HepG2 (cell line): ENCODE measurements around the gene C2orf74. TPM values are rescaled to one million over a fixed set of nuclear protein-coding genes. Genes with fewer than 3 reads are reported as not detected.

Source experiments
- ATAC-seq: fragments of 200-7000 bp; cut with Tn5 transposase; 3 replicates; pipeline ENCODE4 v1.9.1; 2020; ENCODE audit warnings: mild to moderate bottlenecking, moderate library complexity
- BruUV-seq: library from RNA; stranded (reverse); fragments of 400-500 nt; replicated peaks from 2 replicates; lab custom pipeline; 2021; lab: Mats Ljungman, UMichigan
- CTCF ChIA-PET: fragments of 300-600 bp; formaldehyde crosslinking; extraction: SDS; loops from one replicate; lab custom pipeline; 2021; ENCODE audit warnings: low total read pairs, inconsistent platforms, low intra/inter-chr PET ratio; lab: Yijun Ruan, JAX
- POLR2A ChIA-PET: fragments of 350-600 bp; sonication (Branson Sonifier 250); formaldehyde crosslinking; loops from one replicate; lab custom pipeline; 2020; ENCODE audit warnings: antibody characterized with exemption, inconsistent platforms; lab: Yijun Ruan, JAX
- DNase-seq: peaks from one replicate; pipeline ENCODE4 v3.0.0-alpha.2; 2015; ENCODE audit warnings: low spot score
- FAIRE-seq: peaks from 3 replicates; lab custom pipeline; 2011; peaks lifted over from hg19 to GRCh38; lab: Jason Lieb, UNC
- H2AFZ ChIP-seq: one replicate; pipeline ENCODE4 v1.6.1; 2011; ENCODE audit warnings: low read length, inconsistent platforms
- H3K27ac ChIP-seq: fragments of 300-600 bp; 3 replicates; pipeline ENCODE4 v1.8.0; 2011; ENCODE audit warnings: mixed run types, mild to moderate bottlenecking, mixed read lengths, low read length, inconsistent platforms; ENCODE audit not compliant: insufficient read depth; ENCODE audit errors: extremely low read length
- H3K27me3 ChIP-seq, 2 experiments: fragments of 200-600 bp in 1 of 2; 2 replicates in 1 of 2; 3 replicates in 1 of 2; pipeline versions ENCODE4 v1.6.0 to v1.8.0; 2011; ENCODE audit warnings: low read length in 2 of 2, mild to moderate bottlenecking in 2 of 2, moderate library complexity in 2 of 2, inconsistent platforms in 1 of 2; ENCODE audit not compliant: insufficient read depth in 2 of 2, control insufficient read depth in 1 of 2
- H3K36me3 ChIP-seq, 2 experiments: fragments of 200-600 bp in 1 of 2; replicated peaks in 1 of 2; 2 replicates in 1 of 2; 3 replicates in 1 of 2; pipeline versions ENCODE4 v1.5.1 to v1.8.0; 2011; ENCODE audit warnings: low read length in 2 of 2, inconsistent platforms in 1 of 2; ENCODE audit not compliant: insufficient read depth in 2 of 2, control insufficient read depth in 1 of 2
- H3K4me1 ChIP-seq: 2 replicates; pipeline ENCODE4 v1.5.1; 2012; ENCODE audit warnings: low read length, inconsistent platforms; ENCODE audit not compliant: insufficient read depth
- H3K4me2 ChIP-seq: 2 replicates; pipeline ENCODE4 v1.6.0; 2011; ENCODE audit warnings: low read depth, low read length, inconsistent platforms
- H3K4me3 ChIP-seq, 3 experiments: fragments of 200-600 bp in 1 of 3; sonication (generic), shearing (Covaris generic) in 1 of 3; replicated peaks in 1 of 3; 2 replicates each; pipeline ENCODE4 v1.5.1; 2011 to 2016; ENCODE audit warnings: low read length in 3 of 3, inconsistent platforms in 2 of 3, low read depth in 2 of 3, mild to moderate bottlenecking in 2 of 3, control low read depth in 1 of 3, mixed read lengths in 1 of 3; ENCODE audit not compliant: insufficient read depth in 1 of 3
- H3K79me2 ChIP-seq: one replicate; pipeline ENCODE4 v1.6.1; 2011; ENCODE audit warnings: low read length, inconsistent platforms; ENCODE audit not compliant: insufficient read depth
- H3K9ac ChIP-seq: 2 replicates; pipeline ENCODE4 v1.6.0; 2011; ENCODE audit warnings: mild to moderate bottlenecking, low read depth, low read length, inconsistent platforms; ENCODE audit not compliant: insufficient read depth
- H3K9me3 ChIP-seq: 2 replicates; pipeline ENCODE4 v1.5.1; 2012; ENCODE audit warnings: mild to moderate bottlenecking, low read length
- H4K20me1 ChIP-seq: 2 replicates; pipeline ENCODE4 v1.6.0; 2011; ENCODE audit warnings: inconsistent platforms, mild to moderate bottlenecking, low read length, moderate library complexity; ENCODE audit not compliant: insufficient read depth
- CHCHD3 ChIP-seq: sonication (generic); formaldehyde crosslinking; IDR thresholded peaks from 2 replicates; pipeline ENCODE4 v1.8.0; 2022; ENCODE audit warnings: mild to moderate bottlenecking, missing genetic modification reagents, moderate library complexity
- CHD2 ChIP-seq: IDR thresholded peaks from 2 replicates; pipeline ENCODE4 v1.6.1; 2011; ENCODE audit warnings: low read depth, low read length, improper control_type of control experiment
- EED ChIP-seq: sonication (generic); formaldehyde crosslinking; IDR thresholded peaks from 2 replicates; pipeline ENCODE4 v1.5.0; 2020; ENCODE audit warnings: mild to moderate bottlenecking, missing genetic modification reagents
- EHMT2 ChIP-seq: fragments of 200-600 bp; sonication (generic); IDR thresholded peaks from 2 replicates; pipeline ENCODE4 v1.7.0; 2017; ENCODE audit warnings: antibody characterized with exemption, low read depth, low read length, borderline replicate concordance
- ELK4 ChIP-seq: sonication (generic); formaldehyde crosslinking; IDR thresholded peaks from 2 replicates; pipeline ENCODE4 v1.9.0; 2021; ENCODE audit warnings: missing genetic modification reagents, borderline replicate concordance
- KDM4B ChIP-seq: sonication (generic); formaldehyde crosslinking; IDR thresholded peaks from 2 replicates; pipeline ENCODE4 v1.4.0; 2020; ENCODE audit warnings: missing genetic modification reagents
- MAFK ChIP-seq, 2 experiments: IDR thresholded peaks in 1 of 2; conservative IDR thresholded peaks in 1 of 2; 2 replicates each; pipeline ENCODE4 v1.6.1; 2011; ENCODE audit warnings: improper control_type of control experiment in 2 of 2, low read length in 2 of 2
- NR3C1 ChIP-seq: sonication (generic); formaldehyde crosslinking; IDR thresholded peaks from 2 replicates; pipeline ENCODE4 v1.4.0; 2020; ENCODE audit warnings: missing genetic modification reagents
- THYN1 ChIP-seq: sonication (generic); formaldehyde crosslinking; IDR thresholded peaks from 2 replicates; pipeline ENCODE4 v1.8.1; 2023; ENCODE audit warnings: low read depth, mild to moderate bottlenecking, moderate library complexity, missing genetic modification reagents, borderline replicate concordance
- ZEB1 ChIP-seq: IDR thresholded peaks from 2 replicates; pipeline ENCODE4 v1.6.1; 2012; ENCODE audit warnings: mild to moderate bottlenecking, low read depth, inconsistent platforms; ENCODE audit not compliant: insufficient replicate concordance
- ZFP36L2 ChIP-seq: sonication (generic); formaldehyde crosslinking; IDR thresholded peaks from 2 replicates; pipeline ENCODE4 v1.4.0; 2020; ENCODE audit warnings: missing genetic modification reagents
- ZFP37 ChIP-seq: sonication (generic); formaldehyde crosslinking; IDR thresholded peaks from 2 replicates; pipeline ENCODE4 v1.4.0; 2020; ENCODE audit warnings: missing genetic modification reagents, borderline replicate concordance
- ZNF124 ChIP-seq: sonication (generic); formaldehyde crosslinking; IDR thresholded peaks from 2 replicates; pipeline ENCODE4 v1.4.0; 2020; ENCODE audit warnings: missing genetic modification reagents
- ZNF605 ChIP-seq: sonication (generic); formaldehyde crosslinking; IDR thresholded peaks from 2 replicates; pipeline ENCODE4 v1.8.0; 2022; ENCODE audit warnings: mild to moderate bottlenecking, missing genetic modification reagents
- ZNF850 ChIP-seq: sonication (generic); formaldehyde crosslinking; conservative IDR thresholded peaks from 2 replicates; pipeline ENCODE4 v1.9.0; 2021; ENCODE audit warnings: mild to moderate bottlenecking, missing genetic modification reagents
- WGBS: methylation state at CpG from one replicate; pipeline ENCODE4 v1.1.6; 2017; ENCODE audit warnings: low lambda C conversion rate; 5-methylcytosine and 5-hydroxymethylcytosine counted together
- in situ Hi-C: cut with HindIII; loops from 2 replicates; pipeline ENCODE4 v1.10.0; 2017; ENCODE audit warnings: low pct_unique_long_range_greater_than_20kb; ENCODE audit not compliant: extremely low pct_ligation_motif_present
- intact Hi-C: fragments of 100-400 bp; cut with micrococcal nuclease; formaldehyde crosslinking; loops from one replicate; pipeline ENCODE4 v1.10.0; 2022; ENCODE audit not compliant: unreplicated experiment
- polyA plus RNA-seq, 8 experiments: library from polyadenylated mRNA; depleted of rRNA in 3 of 8; stranded (reverse) in 7 of 8; unstranded in 1 of 8; fragments of >200 nt; fragmentation: Illumina TruSeq in 4 of 8; extraction: Trizol in 4 of 8; gene quantifications; 2 replicates each; pipeline versions ENCODE4 v1.2.1 to v1.2.3, GENCODE V29; 2011 to 2016; ENCODE audit warnings: low read depth in 4 of 8, missing spikeins in 1 of 8, mixed read lengths in 1 of 8; ENCODE audit not compliant: insufficient read depth in 1 of 8
- total RNA-seq, 5 experiments: library from RNA; depleted of rRNA; stranded (reverse); fragments of >200 nt; fragmentation: Illumina TruSeq; extraction: Trizol; gene quantifications; 2 replicates each; pipeline ENCODE4 v1.2.3, GENCODE V29; 2016; ENCODE audit warnings: low read depth in 1 of 5
- TF ChIP-seq, protein P1 (sequence below): sonication (generic); formaldehyde crosslinking; conservative IDR thresholded peaks from 2 replicates; pipeline ENCODE4 v1.5.0; 2020; ENCODE audit warnings: missing genetic modification reagents
- TF ChIP-seq, protein P2 (sequence below): sonication (generic); formaldehyde crosslinking; IDR thresholded peaks from 2 replicates; pipeline ENCODE4 v1.5.0; 2020; ENCODE audit warnings: missing genetic modification reagents

C2orf74 gene
- total and polyA plus RNA-seq, 2 of the 13 experiments (the other 11 are each of a cell fraction or from before 2014, with no cell fraction given), result 10.6 to 13.8 TPM

GRCh38 chr2:61172671-61173070, 10.7 kb downstream of the C2orf74 start:
- Histone ChIP-seq H3K36me3 (no peaks in the 10 kb centered on the region), H3K27ac (no peak overlapping the region), H3K9ac (no peak overlapping the region), H3K27me3 (no peaks in the 10 kb centered on the region), H2AFZ (no peak overlapping the region), H3K4me3 (no peak overlapping the region), H4K20me1 (no peaks in the 10 kb centered on the region), H3K4me2 (no peak overlapping the region), H3K9me3 (no peaks in the 10 kb centered on the region), H3K4me1 (peaks cover 22% of the 10 kb centered on the region), H3K79me2 (peaks cover under 1% of the 10 kb centered on the region)
- intact Hi-C loops (no loop called here), in situ Hi-C loops (no loop called here)
- ChIA-PET POLR2A (interaction anchor here (1.0 kb wide), 1 partner anchor 28 kb away, joined by 3 read pairs; no protein-coding TSS in a partner anchor), CTCF (no interaction called here)
- no peak for DNase-seq
- TF ChIP-seq THYN1 (CRISPR knock-in tag) (no peak), ZNF850 (no peak)
- ATAC-seq, result no peak
- no TSS peak for BruUV-seq
- FAIRE-seq, result no peak
- WGBS, result 9% methylated on average over 1 of the region's 1 CpG

- H3K27me3 ChIP-seq, result no peaks in the 10 kb centered on the region
- H3K36me3 ChIP-seq, result no peaks in the 10 kb centered on the region
- POLR2A ChIA-PET, result interaction anchor here (1.0 kb wide), 1 partner anchor 28 kb away, joined by 3 read pairs; no protein-coding TSS in a partner anchor
- no peaks in the 10 kb centered on the region for H3K9me3 ChIP-seq
- intact Hi-C loops (no loop called here), in situ Hi-C loops (no loop called here)
- no peak overlapping the region for H3K4me2 ChIP-seq
- no peak for FAIRE-seq
- H2AFZ ChIP-seq, result no peak overlapping the region
- BruUV-seq, result no TSS peak
- CTCF ChIA-PET, result no interaction called here
- H3K27ac ChIP-seq, result no peak overlapping the region
- no peak for ATAC-seq
- no peak overlapping the region for H3K4me3 ChIP-seq
- no peaks in the 10 kb centered on the region for H4K20me1 ChIP-seq
- no peak overlapping the region for H3K9ac ChIP-seq
- WGBS, result 62% methylated on average over 4 of the region's 4 CpGs
- peaks cover 5% of the 10 kb centered on the region for H3K79me2 ChIP-seq
- no peak for DNase-seq
- peaks cover 24% of the 10 kb centered on the region for H3K4me1 ChIP-seq
- TF ChIP-seq ZNF124 (CRISPR knock-in tag), result no peak
- TF ChIP-seq EHMT2, result no peak
- TF ChIP-seq CHCHD3 (CRISPR knock-in tag), result no peak
- TF ChIP-seq, protein P1, sequence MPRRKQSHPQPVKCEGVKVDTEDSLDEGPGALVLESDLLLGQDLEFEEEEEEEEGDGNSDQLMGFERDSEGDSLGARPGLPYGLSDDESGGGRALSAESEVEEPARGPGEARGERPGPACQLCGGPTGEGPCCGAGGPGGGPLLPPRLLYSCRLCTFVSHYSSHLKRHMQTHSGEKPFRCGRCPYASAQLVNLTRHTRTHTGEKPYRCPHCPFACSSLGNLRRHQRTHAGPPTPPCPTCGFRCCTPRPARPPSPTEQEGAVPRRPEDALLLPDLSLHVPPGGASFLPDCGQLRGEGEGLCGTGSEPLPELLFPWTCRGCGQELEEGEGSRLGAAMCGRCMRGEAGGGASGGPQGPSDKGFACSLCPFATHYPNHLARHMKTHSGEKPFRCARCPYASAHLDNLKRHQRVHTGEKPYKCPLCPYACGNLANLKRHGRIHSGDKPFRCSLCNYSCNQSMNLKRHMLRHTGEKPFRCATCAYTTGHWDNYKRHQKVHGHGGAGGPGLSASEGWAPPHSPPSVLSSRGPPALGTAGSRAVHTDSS (CRISPR knock-in tag), result no peak
- TF ChIP-seq ZFP36L2 (CRISPR knock-in tag), result no peak
- TF ChIP-seq ZNF605 (CRISPR knock-in tag), result no peak
- no peak for TF ChIP-seq NR3C1 (CRISPR knock-in tag)
- TF ChIP-seq CHD2, result no peak
- TF ChIP-seq, protein P2, sequence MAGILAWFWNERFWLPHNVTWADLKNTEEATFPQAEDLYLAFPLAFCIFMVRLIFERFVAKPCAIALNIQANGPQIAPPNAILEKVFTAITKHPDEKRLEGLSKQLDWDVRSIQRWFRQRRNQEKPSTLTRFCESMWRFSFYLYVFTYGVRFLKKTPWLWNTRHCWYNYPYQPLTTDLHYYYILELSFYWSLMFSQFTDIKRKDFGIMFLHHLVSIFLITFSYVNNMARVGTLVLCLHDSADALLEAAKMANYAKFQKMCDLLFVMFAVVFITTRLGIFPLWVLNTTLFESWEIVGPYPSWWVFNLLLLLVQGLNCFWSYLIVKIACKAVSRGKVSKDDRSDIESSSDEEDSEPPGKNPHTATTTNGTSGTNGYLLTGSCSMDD (CRISPR knock-in tag), result no peak
- no peak for TF ChIP-seq ZEB1
- TF ChIP-seq KDM4B (CRISPR knock-in tag), result no peak
- TF ChIP-seq ELK4 (CRISPR knock-in tag), result no peak
- TF ChIP-seq ZFP37 (CRISPR knock-in tag), result no peak
- TF ChIP-seq EED, result no peak
- no peak for TF ChIP-seq MAFK (conservative IDR thresholded peaks at IDR 0.05 in 1 of 2, IDR thresholded peaks at IDR 0.05 in 1 of 2; ENCODE audit: low read length in 2 of 2)
Observed at GRCh38 chr2:61173116-61173515, 11.1 kb downstream of the C2orf74 start.
